Right atrium auricular region (tissue), 2 donors: ENCODE results near the gene PPP1R1B. TPM values are rescaled to one million over a fixed set of nuclear protein-coding genes. Genes with fewer than 3 reads are reported as not detected.

Experiments used
- DNase-seq: peaks from one replicate; pipeline ENCODE4 v3.0.0-alpha.2; 2019; ENCODE audit warnings: low spot score
- H3K27ac ChIP-seq, 2 donors: fragments of 200-600 bp; sonication (generic); 1 replicate in 1 of 2; 2 replicates in 1 of 2; pipeline ENCODE4 v1.5.1; 2016 to 2019
- H3K27me3 ChIP-seq, 2 donors: fragments of 200-600 bp; sonication (generic); one replicate each; pipeline versions ENCODE4 v1.5.1 to v1.6.0; 2017 to 2019
- H3K36me3 ChIP-seq: fragments of 200-600 bp; sonication (generic); one replicate; pipeline ENCODE4 v1.5.1; 2016
- H3K4me1 ChIP-seq, 2 donors: fragments of 200-600 bp; sonication (generic); one replicate each; pipeline versions ENCODE4 v1.5.1 to v1.6.0; 2017 to 2019
- H3K4me3 ChIP-seq, 2 donors: fragments of 200-600 bp; sonication (generic); 1 replicate in 1 of 2; 2 replicates in 1 of 2; pipeline ENCODE4 v1.5.1; 2017 to 2019; ENCODE audit warnings: mild to moderate bottlenecking in 1 of 2, moderate library complexity in 1 of 2
- H3K9me3 ChIP-seq, 2 donors: fragments of 200-600 bp; sonication (generic); one replicate each; pipeline ENCODE4 v1.5.1; 2019
- total RNA-seq, 2 donors: library from RNA; depleted of rRNA; stranded (reverse); fragments of >200 nt; gene quantifications; one replicate each; pipeline ENCODE4 v1.1.0, GENCODE V29; 2016
- TF ChIP-seq, protein P1 (sequence below), 2 donors: fragments of 200-600 bp; sonication (generic); IDR thresholded peaks; one replicate each; pipeline ENCODE4 v1.5.1; 2019; ENCODE audit warnings: antibody characterized with exemption in 2 of 2

Gene PPP1R1B
- total RNA-seq, 2 donors from 2014 or later = 6.7 TPM; not detected in 1

DNA sequence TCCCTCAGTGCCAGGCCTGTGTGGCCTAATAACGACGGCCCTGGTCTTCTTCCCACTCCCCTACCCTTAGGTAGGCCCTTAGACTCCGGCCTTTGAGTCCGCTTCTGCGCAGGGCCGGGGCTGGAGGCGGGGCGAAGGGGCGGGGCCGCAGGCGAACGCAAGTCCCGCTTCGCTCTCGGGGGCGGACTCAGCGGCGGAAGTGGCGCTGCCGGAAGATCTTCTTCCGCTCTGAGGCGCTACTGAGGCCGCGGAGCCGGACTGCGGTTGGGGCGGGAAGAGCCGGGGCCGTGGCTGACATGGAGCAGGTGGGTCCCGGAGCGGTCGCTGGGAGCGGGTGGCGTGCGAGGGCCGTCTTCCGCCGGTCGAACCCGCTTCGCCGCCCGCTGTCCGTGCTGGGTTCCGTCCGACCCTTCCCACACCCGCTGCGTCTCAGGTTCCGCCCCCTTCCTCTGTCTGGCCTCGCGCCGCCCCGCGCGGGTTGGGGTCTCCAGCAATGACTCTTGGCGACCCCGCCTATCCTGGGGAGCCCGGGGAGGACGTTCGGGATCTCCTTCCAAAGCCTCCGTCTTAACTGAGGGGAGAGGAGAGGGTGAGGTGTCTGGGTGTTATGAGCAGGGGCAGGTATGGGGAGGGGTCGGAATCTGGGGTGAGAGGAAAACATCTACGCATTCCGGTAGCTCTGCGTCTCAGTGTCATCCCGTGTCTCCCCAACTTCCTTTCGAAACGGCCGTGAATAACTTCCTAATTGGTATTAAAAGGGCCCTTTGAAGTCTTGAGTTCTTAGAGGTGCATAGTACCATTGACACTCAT lies 10.4 kb downstream of the PPP1R1B start, which contains the start of gene STARD3:
TSS of gene STARD3 (plus strand) at position 218 of the 810 bp plus-strand sequence. CDS start 16,388 bp downstream, outside the sequence.
- no peaks in the 10 kb centered on the region for H3K9me3 ChIP-seq
- peak within 1 kb of the TSS; percentile 79 to 89 for H3K4me3 ChIP-seq
- no peaks in the 10 kb centered on the region for H3K36me3 ChIP-seq
- peak within 1 kb of the TSS; percentile 92 to 93 for H3K27ac ChIP-seq
- H3K4me1 ChIP-seq = peaks cover 0 to 57% of the 10 kb centered on the region in 2 donors
- peak; percentile 88 for DNase-seq
- H3K27me3 ChIP-seq = no peaks in the 10 kb centered on the region
- TF ChIP-seq, protein P1, sequence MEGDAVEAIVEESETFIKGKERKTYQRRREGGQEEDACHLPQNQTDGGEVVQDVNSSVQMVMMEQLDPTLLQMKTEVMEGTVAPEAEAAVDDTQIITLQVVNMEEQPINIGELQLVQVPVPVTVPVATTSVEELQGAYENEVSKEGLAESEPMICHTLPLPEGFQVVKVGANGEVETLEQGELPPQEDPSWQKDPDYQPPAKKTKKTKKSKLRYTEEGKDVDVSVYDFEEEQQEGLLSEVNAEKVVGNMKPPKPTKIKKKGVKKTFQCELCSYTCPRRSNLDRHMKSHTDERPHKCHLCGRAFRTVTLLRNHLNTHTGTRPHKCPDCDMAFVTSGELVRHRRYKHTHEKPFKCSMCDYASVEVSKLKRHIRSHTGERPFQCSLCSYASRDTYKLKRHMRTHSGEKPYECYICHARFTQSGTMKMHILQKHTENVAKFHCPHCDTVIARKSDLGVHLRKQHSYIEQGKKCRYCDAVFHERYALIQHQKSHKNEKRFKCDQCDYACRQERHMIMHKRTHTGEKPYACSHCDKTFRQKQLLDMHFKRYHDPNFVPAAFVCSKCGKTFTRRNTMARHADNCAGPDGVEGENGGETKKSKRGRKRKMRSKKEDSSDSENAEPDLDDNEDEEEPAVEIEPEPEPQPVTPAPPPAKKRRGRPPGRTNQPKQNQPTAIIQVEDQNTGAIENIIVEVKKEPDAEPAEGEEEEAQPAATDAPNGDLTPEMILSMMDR (IDR thresholded peaks at IDR 0.05) = peak in 1 of 2 donors; percentile 43

DNA sequence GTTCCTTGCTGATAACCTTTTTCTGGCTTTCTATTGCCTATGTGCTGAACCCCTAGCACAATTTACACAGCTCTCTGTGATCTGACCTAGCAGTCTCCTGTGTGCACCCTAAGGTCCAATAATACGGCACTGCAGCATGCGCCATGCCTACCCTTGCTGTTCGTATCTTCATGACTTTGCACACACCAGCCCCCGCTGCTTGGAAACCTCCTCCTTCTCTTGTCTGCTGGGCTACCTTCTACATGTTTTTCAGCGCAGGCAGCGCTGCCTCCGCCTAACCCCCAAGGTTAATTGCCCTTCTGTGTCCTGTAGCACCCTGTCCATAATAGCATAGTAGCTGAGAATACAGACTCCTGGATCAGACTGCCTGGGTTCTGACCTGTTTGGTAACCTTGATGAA lies 11.6 kb downstream of the PPP1R1B start:
- no peak overlapping the region for H3K27ac ChIP-seq
- H3K4me1 ChIP-seq = peaks cover 0 to 68% of the 10 kb centered on the region in 2 donors
- peak overlapping the region in 1 of 2 donors; percentile 79 for H3K4me3 ChIP-seq
- TF ChIP-seq, protein P1 (IDR thresholded peaks at IDR 0.05) = no peak
- no peaks in the 10 kb centered on the region for H3K36me3 ChIP-seq
- DNase-seq = no peak
- no peaks in the 10 kb centered on the region for H3K27me3 ChIP-seq
- no peaks in the 10 kb centered on the region for H3K9me3 ChIP-seq

DNA sequence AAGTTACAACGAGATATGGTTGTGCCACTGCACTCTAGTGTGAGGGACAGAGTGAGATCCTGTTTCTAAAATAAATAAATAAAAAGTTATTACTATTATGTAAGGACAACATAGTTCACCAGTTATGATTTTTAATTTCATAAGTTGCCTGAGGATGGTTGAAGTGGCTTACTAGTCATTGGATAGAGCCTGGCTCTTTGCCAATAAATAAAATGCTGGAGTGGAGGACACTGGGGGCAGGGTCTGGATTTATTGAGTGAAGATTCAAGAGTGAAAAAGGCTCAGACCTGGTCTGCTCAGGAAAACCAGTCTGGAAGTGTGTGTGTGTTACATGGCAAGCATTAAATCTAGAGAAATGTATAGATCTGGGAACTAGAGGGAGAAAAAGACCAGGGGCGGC lies 12.3 kb downstream of the PPP1R1B start:
- Histone ChIP-seq H3K27ac (no peak overlapping the region), H3K9me3 (no peaks in the 10 kb centered on the region), H3K36me3 (no peaks in the 10 kb centered on the region), H3K27me3 (no peaks in the 10 kb centered on the region), H3K4me3 (no peak overlapping the region), H3K4me1 (peaks cover 0 to 76% of the 10 kb centered on the region in 2 donors)
- TF ChIP-seq, protein P1 (IDR thresholded peaks at IDR 0.05) = no peak
- no peak for DNase-seq

DNA sequence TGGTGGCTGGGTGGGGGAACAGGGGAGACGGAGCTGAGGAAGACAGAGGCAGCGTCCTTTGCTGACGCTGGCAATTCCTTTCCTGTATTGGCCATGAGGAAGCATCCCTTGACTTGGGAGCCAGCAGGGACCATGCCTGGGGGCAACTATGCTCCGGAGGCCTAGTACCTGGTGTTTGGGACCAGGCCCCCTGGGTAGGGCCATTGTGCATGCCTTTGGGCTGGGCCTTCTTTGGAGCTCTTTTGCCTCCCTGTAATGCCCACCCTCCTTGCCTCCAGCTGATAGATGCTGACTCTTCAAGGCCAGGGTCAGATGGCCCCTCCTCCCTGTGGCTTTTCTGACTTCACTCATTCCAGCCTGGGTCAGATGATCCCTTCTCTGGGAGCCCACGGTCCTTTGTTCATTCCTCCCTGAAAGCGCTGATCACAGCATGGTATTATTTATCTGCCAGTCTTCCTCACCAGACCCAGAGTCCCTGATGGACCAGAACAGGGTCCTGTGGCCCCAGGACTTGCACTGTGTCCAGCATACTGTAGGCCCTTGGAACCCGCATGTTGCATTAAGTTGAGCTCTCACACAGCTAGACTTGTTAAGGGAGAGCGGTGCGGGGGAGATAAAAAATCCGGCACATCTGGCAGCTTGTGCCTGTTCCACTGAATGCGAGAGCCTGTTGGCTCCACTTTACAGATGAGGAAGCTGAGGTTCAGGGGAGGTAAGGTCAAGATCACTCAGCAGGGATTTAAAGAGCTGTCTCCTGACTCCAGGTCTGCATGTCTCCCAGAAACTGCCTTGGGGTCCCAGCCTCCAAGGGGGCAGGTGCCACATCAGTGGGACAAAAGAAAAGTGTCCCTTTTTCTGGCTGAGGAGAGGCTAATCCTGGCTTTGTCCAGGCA lies 13.1 kb downstream of the PPP1R1B start:
- TF ChIP-seq, protein P1 (IDR thresholded peaks at IDR 0.05) = no peak
- Histone ChIP-seq H3K4me1 (peaks cover 0 to 75% of the 10 kb centered on the region in 2 donors), H3K36me3 (no peaks in the 10 kb centered on the region), H3K9me3 (no peaks in the 10 kb centered on the region), H3K4me3 (no peak overlapping the region), H3K27ac (no peak overlapping the region), H3K27me3 (no peaks in the 10 kb centered on the region)
- no peak for DNase-seq

DNA sequence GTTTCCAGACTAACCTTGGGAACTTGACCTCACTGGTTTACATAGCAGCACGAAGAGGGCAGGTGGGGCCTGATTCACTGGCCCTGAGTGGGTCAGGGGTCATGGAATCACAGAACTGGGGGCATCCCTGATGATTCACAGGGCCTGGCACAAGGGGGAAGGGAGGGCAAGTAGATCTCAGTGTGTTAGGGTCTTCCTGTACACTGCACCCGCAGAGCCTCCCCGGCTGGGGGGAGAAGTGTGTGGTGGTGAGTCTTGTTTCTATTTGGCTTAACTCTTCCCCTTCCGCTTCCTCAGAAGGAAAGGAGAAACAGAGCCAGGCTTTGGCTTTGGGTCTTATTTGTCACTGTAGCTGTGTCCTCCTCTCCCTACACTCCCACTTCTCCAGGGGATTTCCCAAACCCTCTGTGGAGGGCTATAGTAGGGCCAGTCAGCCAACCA lies 13.9 kb downstream of the PPP1R1B start:
- TF ChIP-seq, protein P1 (IDR thresholded peaks at IDR 0.05) = no peak
- Histone ChIP-seq H3K4me1 (peaks cover 0 to 75% of the 10 kb centered on the region in 2 donors), H3K36me3 (no peaks in the 10 kb centered on the region), H3K4me3 (no peak overlapping the region), H3K27ac (no peak overlapping the region), H3K27me3 (no peaks in the 10 kb centered on the region), H3K9me3 (no peaks in the 10 kb centered on the region)
- no peak for DNase-seq
